SU-DHL-6 (cell line): ENCODE data around the gene FRMPD1.

Experiments used
- H2AFZ ChIP-seq: fragments of 200-600 bp; sonication (generic); 2 replicates; pipeline ENCODE4 v1.6.1; 2014; ENCODE audit warnings: low read depth, mild to moderate bottlenecking, moderate library complexity, mixed read lengths, antibody characterized with exemption, low read length; ENCODE audit not compliant: severe bottlenecking
- H3F3A ChIP-seq: fragments of 200-600 bp; shearing (Covaris generic); 2 replicates; pipeline ENCODE4 v1.6.0; 2016; ENCODE audit warnings: antibody characterized with exemption, mild to moderate bottlenecking; ENCODE audit not compliant: insufficient read depth
- H3K27ac ChIP-seq: fragments of 200-600 bp; sonication (generic); 2 replicates; pipeline ENCODE4 v1.5.1; 2016; ENCODE audit warnings: low read depth, mild to moderate bottlenecking, low read length, moderate library complexity, mixed read lengths
- H3K27me3 ChIP-seq: fragments of 200-600 bp; sonication (generic), shearing (Covaris generic); 2 replicates; pipeline ENCODE4 v1.6.0; 2014; ENCODE audit warnings: mild to moderate bottlenecking, low read length
- H3K36me3 ChIP-seq: fragments of 200-600 bp; sonication (generic); 2 replicates; pipeline ENCODE4 v1.6.1; 2014; ENCODE audit warnings: mild to moderate bottlenecking, low read length, mixed read lengths
- H3K4me2 ChIP-seq: fragments of 300-600, 200-600 bp; shearing (Covaris generic), sonication (generic); 2 replicates; pipeline ENCODE4 v1.6.0; 2014; ENCODE audit warnings: low read length, low read depth, mild to moderate bottlenecking; ENCODE audit not compliant: poor library complexity, severe bottlenecking
- H3K4me3 ChIP-seq: fragments of 200-600 bp; sonication (generic); 2 replicates; pipeline ENCODE4 v1.5.1; 2014; ENCODE audit warnings: antibody characterized with exemption, low read length, mild to moderate bottlenecking, mixed read lengths; ENCODE audit not compliant: insufficient read depth, poor library complexity, severe bottlenecking
- H3K79me2 ChIP-seq: fragments of 200-600 bp; sonication (generic); 2 replicates; pipeline ENCODE4 v1.6.1; 2014; ENCODE audit warnings: mild to moderate bottlenecking, low read length, moderate library complexity; ENCODE audit not compliant: insufficient read depth
- H3K9ac ChIP-seq: fragments of 200-600 bp; sonication (generic); 2 replicates; pipeline ENCODE4 v1.7.0; 2014; ENCODE audit warnings: mild to moderate bottlenecking, low read length
- H3K9me2 ChIP-seq: fragments of 200-600 bp; sonication (generic); replicated peaks from 2 replicates; pipeline ENCODE4 v1.6.1; 2014; ENCODE audit warnings: low read length; ENCODE audit not compliant: insufficient read depth
- H3K9me3 ChIP-seq: fragments of 200-600 bp; sonication (generic); 2 replicates; pipeline ENCODE4 v1.6.1; 2014; ENCODE audit warnings: low read length, mixed read lengths; ENCODE audit not compliant: insufficient read depth
- H4K20me1 ChIP-seq: fragments of 200-600 bp; sonication (generic); 2 replicates; pipeline ENCODE4 v1.6.1; 2014; ENCODE audit warnings: low read depth, mild to moderate bottlenecking, antibody characterized with exemption, low read length, moderate library complexity, mixed read lengths
- EZH2phosphoT487 ChIP-seq: fragments of 200-600 bp; sonication (generic), shearing (Covaris generic); conservative IDR thresholded peaks from 2 replicates; pipeline ENCODE4 v1.6.1; 2018; ENCODE audit warnings: mild to moderate bottlenecking, antibody characterized with exemption, low read length, moderate library complexity, mixed read lengths
- TF ChIP-seq, protein P1 (sequence below): fragments of 200-600 bp; sonication (generic); IDR thresholded peaks from one replicate; pipeline ENCODE4 v1.5.1; 2017; ENCODE audit warnings: antibody characterized with exemption, mild to moderate bottlenecking, low read length, moderate library complexity; ENCODE audit not compliant: insufficient read depth, poor library complexity, severe bottlenecking

Gene FRMPD1

DNA sequence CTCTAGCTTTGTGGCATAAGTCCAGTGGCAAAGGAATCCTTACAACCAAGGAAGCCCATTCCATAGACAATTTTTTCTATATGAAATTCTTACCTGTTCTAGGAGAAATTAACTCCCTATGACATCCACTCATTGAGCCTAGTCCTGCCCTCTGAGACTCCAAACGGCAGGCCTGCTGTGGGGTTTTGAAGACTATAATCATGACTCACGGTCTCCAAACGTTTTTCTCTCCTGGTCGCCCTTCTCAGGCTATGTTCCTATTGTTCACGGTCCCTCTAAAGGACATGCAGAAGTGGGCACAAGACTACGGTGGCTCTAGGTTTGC lies 133.5 kb downstream of the FRMPD1 start:
- Histone ChIP-seq H3K27ac (peak overlapping the region; percentile 55), H3K9me3 (no peaks in the 10 kb centered on the region), H3K4me3 (peak overlapping the region; percentile 76), H3K79me2 (peaks cover 39% of the 10 kb centered on the region), H3K9me2 (no peaks in the 10 kb centered on the region), H3K27me3 (no peaks in the 10 kb centered on the region), H4K20me1 (peaks cover 7% of the 10 kb centered on the region; the same call in 1 of the 2 replicates), H3F3A (0 out of 2 replicates have a peak, but pooled peaks cover 4% of the 10 kb centered on the region), H3K9ac (peak overlapping the region; percentile 78), H3K4me2 (peak overlapping the region; percentile 72), H3K36me3 (peaks cover 35% of the 10 kb centered on the region), H2AFZ (no peak overlapping the region)
- TF ChIP-seq EZH2phosphoT487, result no peak
- TF ChIP-seq, protein P1, sequence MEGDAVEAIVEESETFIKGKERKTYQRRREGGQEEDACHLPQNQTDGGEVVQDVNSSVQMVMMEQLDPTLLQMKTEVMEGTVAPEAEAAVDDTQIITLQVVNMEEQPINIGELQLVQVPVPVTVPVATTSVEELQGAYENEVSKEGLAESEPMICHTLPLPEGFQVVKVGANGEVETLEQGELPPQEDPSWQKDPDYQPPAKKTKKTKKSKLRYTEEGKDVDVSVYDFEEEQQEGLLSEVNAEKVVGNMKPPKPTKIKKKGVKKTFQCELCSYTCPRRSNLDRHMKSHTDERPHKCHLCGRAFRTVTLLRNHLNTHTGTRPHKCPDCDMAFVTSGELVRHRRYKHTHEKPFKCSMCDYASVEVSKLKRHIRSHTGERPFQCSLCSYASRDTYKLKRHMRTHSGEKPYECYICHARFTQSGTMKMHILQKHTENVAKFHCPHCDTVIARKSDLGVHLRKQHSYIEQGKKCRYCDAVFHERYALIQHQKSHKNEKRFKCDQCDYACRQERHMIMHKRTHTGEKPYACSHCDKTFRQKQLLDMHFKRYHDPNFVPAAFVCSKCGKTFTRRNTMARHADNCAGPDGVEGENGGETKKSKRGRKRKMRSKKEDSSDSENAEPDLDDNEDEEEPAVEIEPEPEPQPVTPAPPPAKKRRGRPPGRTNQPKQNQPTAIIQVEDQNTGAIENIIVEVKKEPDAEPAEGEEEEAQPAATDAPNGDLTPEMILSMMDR, result no peak

DNA sequence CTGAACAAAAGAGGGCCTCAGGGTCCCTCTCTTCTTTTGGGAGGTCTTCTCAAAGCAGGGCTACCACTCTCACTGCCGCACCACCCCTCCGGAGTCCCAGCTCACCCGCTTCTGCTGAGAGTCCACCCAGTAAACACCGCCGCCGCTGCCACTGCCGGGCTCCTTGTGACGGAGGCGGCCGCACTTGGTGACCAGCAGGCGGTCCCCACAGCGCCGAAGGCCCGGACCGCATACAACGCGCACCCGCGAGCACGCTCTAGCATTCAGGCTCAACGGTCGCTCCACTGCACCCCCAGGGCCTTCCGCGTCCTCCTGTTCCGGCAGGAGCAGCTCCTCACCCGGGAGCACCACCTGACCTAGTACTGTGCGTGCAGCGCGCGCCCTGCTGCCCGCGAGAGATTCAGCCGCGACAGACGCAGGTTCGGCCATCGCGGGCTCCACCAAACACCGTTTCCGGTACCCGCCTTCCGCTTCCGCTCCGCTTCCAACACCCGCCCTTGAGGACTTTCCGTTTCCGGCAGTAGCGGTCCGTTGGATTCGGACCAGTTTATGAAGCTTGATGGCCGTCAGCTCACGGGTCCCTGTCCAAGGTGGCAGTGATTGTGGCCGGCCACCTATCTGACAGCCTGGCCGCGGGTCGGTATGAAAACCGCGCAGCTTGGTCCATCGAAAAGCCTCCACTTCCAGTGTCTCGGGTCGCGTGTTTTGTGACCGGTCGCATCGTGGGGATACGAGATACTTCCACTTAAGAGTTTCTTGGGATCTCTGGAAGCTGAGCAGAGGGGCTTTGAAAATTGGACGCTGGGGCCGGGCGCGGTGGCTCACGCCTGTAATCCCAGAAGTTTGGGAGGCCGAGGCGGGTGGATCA lies 134.1 kb downstream of the FRMPD1 start, which contains the start of gene EXOSC3:
EXOSC3 (minus strand) TSS at position 449 of the 868 bp plus-strand sequence; CDS start at position 429, 20 bp downstream.
- Histone ChIP-seq H3K4me2 (peak within 1 kb of the TSS; percentile 72), H3K79me2 (peaks cover 36% of the 10 kb centered on the region)
- no peak for TF ChIP-seq EZH2phosphoT487
- TF ChIP-seq, protein P1, result no peak

GRCh38 chr9:37787059-37787458 lies 136.3 kb downstream of the FRMPD1 start:
- peaks cover 7% of the 10 kb centered on the region; the same call in 1 of the 2 replicates for H4K20me1 ChIP-seq
- 0 out of 2 replicates have a peak, but pooled peaks cover 4% of the 10 kb centered on the region for H3F3A ChIP-seq
- no peaks in the 10 kb centered on the region for H3K9me3 ChIP-seq
- H3K9me2 ChIP-seq, result no peaks in the 10 kb centered on the region
- no peaks in the 10 kb centered on the region for H3K27me3 ChIP-seq
- H2AFZ ChIP-seq, result no peak overlapping the region
- no peak overlapping the region for H3K27ac ChIP-seq
- peaks cover 12% of the 10 kb centered on the region for H3K36me3 ChIP-seq
- no peak overlapping the region for H3K9ac ChIP-seq
- peaks cover 28% of the 10 kb centered on the region for H3K79me2 ChIP-seq
- H3K4me2 ChIP-seq, result no peak overlapping the region
- TF ChIP-seq, protein P1, result no peak
- no peak for TF ChIP-seq EZH2phosphoT487
- no peak overlapping the region for H3K4me3 ChIP-seq

More for the DNA sequence above, 134.1 kb downstream of the FRMPD1 start, which contains the start of gene EXOSC3:
- H3K27ac ChIP-seq, result peak within 1 kb of the TSS; percentile 55
- peaks cover 31% of the 10 kb centered on the region for H3K36me3 ChIP-seq
- H3K27me3 ChIP-seq, result no peaks in the 10 kb centered on the region
- no peaks in the 10 kb centered on the region for H3K9me3 ChIP-seq
- peak within 1 kb of the TSS; percentile 78 for H3K9ac ChIP-seq
- H4K20me1 ChIP-seq, result peaks cover 7% of the 10 kb centered on the region; the same call in 1 of the 2 replicates
- H3K9me2 ChIP-seq, result no peaks in the 10 kb centered on the region
- peak within 1 kb of the TSS; percentile 83 for H2AFZ ChIP-seq
- H3F3A ChIP-seq, result 0 out of 2 replicates have a peak, but pooled peaks cover 4% of the 10 kb centered on the region
- H3K4me3 ChIP-seq, result peak within 1 kb of the TSS; percentile 76
